Osteocyte (in vitro differentiated cells): ENCODE results near the gene MYOCOS. TPM values are rescaled to one million over a fixed set of nuclear protein-coding genes. Genes with fewer than 3 reads are reported as not detected.

ENCODE experiments used
- DNase-seq: peaks from one replicate; pipeline ENCODE4 v3.0.0; 2021; ENCODE audit warnings: mixed read lengths; ENCODE audit not compliant: unreplicated experiment; ENCODE audit errors: extremely low spot score
- H3K27ac Mint-ChIP-seq: one replicate; pipeline ENCODE4 v1.8.0; 2021; ENCODE audit warnings: mild to moderate bottlenecking, mixed read lengths; ENCODE audit not compliant: unreplicated experiment
- H3K27me3 Mint-ChIP-seq: one replicate; pipeline ENCODE4 v1.8.0; 2021; ENCODE audit warnings: mixed read lengths; ENCODE audit not compliant: unreplicated experiment
- H3K36me3 Mint-ChIP-seq: one replicate; pipeline ENCODE4 v1.8.0; 2021; ENCODE audit warnings: mixed read lengths; ENCODE audit not compliant: unreplicated experiment
- H3K4me1 Mint-ChIP-seq: one replicate; pipeline ENCODE4 v1.8.0; 2021; ENCODE audit warnings: mixed read lengths; ENCODE audit not compliant: unreplicated experiment
- H3K4me3 Mint-ChIP-seq: one replicate; pipeline ENCODE4 v1.8.0; 2021; ENCODE audit warnings: mild to moderate bottlenecking, moderate library complexity, mixed read lengths; ENCODE audit not compliant: unreplicated experiment
- H3K9me3 Mint-ChIP-seq: one replicate; pipeline ENCODE4 v1.8.0; 2021; ENCODE audit warnings: mixed read lengths; ENCODE audit not compliant: unreplicated experiment
- CTCF ChIP-seq: fragments of 200-600 bp; sonication (generic); IDR thresholded peaks from 2 replicates; pipeline ENCODE4 v1.5.0; 2021; ENCODE audit warnings: antibody characterized with exemption, mild to moderate bottlenecking, moderate library complexity
- total RNA-seq: library from RNA; stranded (reverse); gene quantifications from 2 replicates; pipeline ENCODE4 v1.2.1, GENCODE V29; 2021

The MYOCOS gene
- total RNA-seq, 1 donor from 2014 or later: not detected

DNA sequence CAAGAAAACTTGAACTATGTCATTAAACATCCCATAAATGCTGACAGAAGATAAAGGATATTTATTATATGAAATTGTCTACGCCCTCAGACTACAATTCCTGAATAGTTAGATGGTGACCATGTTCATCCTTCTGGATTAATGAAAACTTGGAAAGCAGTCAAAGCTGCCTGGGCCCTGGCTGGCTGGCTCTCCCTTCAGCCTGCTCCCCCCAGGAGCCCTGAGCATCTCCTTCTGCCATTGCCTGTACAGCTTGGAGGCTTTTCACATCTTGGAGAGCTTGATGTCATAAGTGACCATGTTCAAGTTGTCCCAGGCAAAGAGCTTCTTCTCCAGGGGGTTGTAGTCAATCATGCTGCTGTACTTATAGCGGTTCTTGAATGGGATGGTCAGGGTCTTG is 13.6 kb downstream of the MYOCOS start:
- H3K4me3 Mint-ChIP-seq: no peak overlapping the region
- no peaks in the 10 kb centered on the region for H3K9me3 Mint-ChIP-seq
- no peak overlapping the region for H3K27ac Mint-ChIP-seq
- H3K27me3 Mint-ChIP-seq: peaks cover 10% of the 10 kb centered on the region
- no peaks in the 10 kb centered on the region for H3K4me1 Mint-ChIP-seq
- TF ChIP-seq CTCF: no peak
- H3K36me3 Mint-ChIP-seq: no peaks in the 10 kb centered on the region
- no peak for DNase-seq

GRCh38 chr1:171636141-171636540 is 14.1 kb downstream of the MYOCOS start:
- DNase-seq: no peak
- H3K36me3 Mint-ChIP-seq: no peaks in the 10 kb centered on the region
- no peak overlapping the region for H3K4me3 Mint-ChIP-seq
- H3K9me3 Mint-ChIP-seq: no peaks in the 10 kb centered on the region
- H3K27ac Mint-ChIP-seq: no peak overlapping the region
- H3K4me1 Mint-ChIP-seq: no peaks in the 10 kb centered on the region
- no peak for TF ChIP-seq CTCF
- H3K27me3 Mint-ChIP-seq: peaks cover 14% of the 10 kb centered on the region

GRCh38 chr1:171637928-171638576 is 16.0 kb downstream of the MYOCOS start:
- TF ChIP-seq CTCF: no peak
- Mint-ChIP-seq H3K27me3 (peaks cover 18% of the 10 kb centered on the region), H3K4me3 (no peak overlapping the region), H3K36me3 (no peaks in the 10 kb centered on the region), H3K9me3 (no peaks in the 10 kb centered on the region), H3K4me1 (no peaks in the 10 kb centered on the region), H3K27ac (no peak overlapping the region)
- DNase-seq: no peak

DNA sequence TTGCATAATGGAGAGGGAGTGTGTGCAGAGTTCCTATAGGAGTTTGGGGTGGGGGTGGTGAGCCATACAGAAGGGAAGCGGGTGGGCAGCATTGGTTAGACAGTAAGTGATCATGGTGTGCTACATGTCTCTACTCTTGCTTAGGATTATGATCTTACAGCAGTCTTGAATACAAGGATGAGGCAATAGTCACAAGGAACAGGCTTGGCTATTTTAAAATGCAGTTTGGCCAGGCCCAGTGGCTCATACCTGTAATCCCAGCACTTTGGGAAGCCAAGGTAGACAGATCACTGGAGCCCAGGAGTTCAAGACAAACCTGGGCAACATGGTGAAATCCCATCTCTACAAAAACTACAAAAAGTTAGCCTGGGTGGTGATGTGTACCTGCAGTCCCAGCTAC is 18.2 kb downstream of the MYOCOS start:
- Mint-ChIP-seq H3K4me3 (no peak overlapping the region), H3K4me1 (peaks cover 1% of the 10 kb centered on the region), H3K36me3 (no peaks in the 10 kb centered on the region), H3K27ac (no peak overlapping the region), H3K27me3 (peaks cover 17% of the 10 kb centered on the region), H3K9me3 (no peaks in the 10 kb centered on the region)
- TF ChIP-seq CTCF: no peak
- DNase-seq: no peak

- Mint-ChIP-seq H3K27me3 (peaks cover 17% of the 10 kb centered on the region), H3K36me3 (no peaks in the 10 kb centered on the region), H3K27ac (no peak overlapping the region), H3K9me3 (no peaks in the 10 kb centered on the region), H3K4me3 (no peak overlapping the region), H3K4me1 (peaks cover 1% of the 10 kb centered on the region)
- TF ChIP-seq CTCF: no peak
- DNase-seq: no peak
Observed at GRCh38 chr1:171641076-171641864, 19.2 kb downstream of the MYOCOS start.
